Sigmoid colon (tissue), 7 donors: Measurements from ENCODE around the gene DOP1B. TPM values are rescaled to one million over a fixed set of nuclear protein-coding genes. Genes with fewer than 3 reads are reported as not detected.
A peak's percentile ranks its signal among the peaks of the same experiment; 100 is the strongest.

Experiments
- DNase-seq: peaks from one replicate; pipeline ENCODE4 v3.0.0-alpha.2; 2019
- H3K27ac ChIP-seq, 4 donors: fragments of 200-600 bp; sonication (generic); one replicate each; pipeline ENCODE4 v1.5.1; 2016 to 2019; ENCODE audit warnings: mild to moderate bottlenecking in 1 of 4
- H3K27me3 ChIP-seq, 3 donors: fragments of 200-600 bp; sonication (generic); one replicate each; pipeline ENCODE4 v1.5.1; 2019; ENCODE audit warnings: mild to moderate bottlenecking in 1 of 3
- H3K36me3 ChIP-seq, 4 donors: fragments of 200-600 bp; sonication (generic); one replicate each; pipeline ENCODE4 v1.5.1; 2016 to 2019
- H3K4me1 ChIP-seq, 4 donors: fragments of 200-600 bp; sonication (generic); one replicate each; pipeline ENCODE4 v1.5.1; 2017 to 2019
- H3K4me3 ChIP-seq, 4 donors: fragments of 200-600 bp; sonication (generic); one replicate each; pipeline ENCODE4 v1.5.1; 2017 to 2019; ENCODE audit warnings: mild to moderate bottlenecking in 2 of 4, moderate library complexity in 1 of 4
- H3K9me3 ChIP-seq, 4 donors: fragments of 200-600 bp in 3 of 4; sonication (generic) in 3 of 4; one replicate each; pipeline versions ENCODE4 v1.5.1 to v1.6.1; 2013 to 2019
- EP300 ChIP-seq, 4 donors: sonication (generic); formaldehyde crosslinking; IDR thresholded peaks; one replicate each; pipeline ENCODE4 v1.6.1; 2017; ENCODE audit warnings: antibody characterized with exemption in 4 of 4
- POLR2A ChIP-seq, 2 donors: fragments of 450-650 bp; IDR thresholded peaks; one replicate each; pipeline ENCODE4 v1.6.1; 2016; ENCODE audit warnings: antibody characterized with exemption in 2 of 2, mild to moderate bottlenecking in 2 of 2, moderate library complexity in 2 of 2
- POLR2AphosphoS5 ChIP-seq, 4 donors: sonication (generic); formaldehyde crosslinking; IDR thresholded peaks; one replicate each; pipeline ENCODE4 v1.6.1; 2017; ENCODE audit warnings: antibody characterized with exemption in 4 of 4
- WGBS, 2 donors: extraction: QIAGEN DNeasy Blood & Tissue Kit; methylation state at CpG; one replicate each; pipeline ENCODE4 v1.1.7; 2013; 5-methylcytosine and 5-hydroxymethylcytosine counted together
- intact Hi-C: fragments of 100-400 bp; cut with DNase I; formaldehyde crosslinking; loops from one replicate; pipeline ENCODE4 v1.15.1; 2023
- polyA plus RNA-seq, 3 donors: library from polyadenylated mRNA; stranded (reverse); fragments of 200-250 nt; gene quantifications; one replicate each; pipeline ENCODE4 v1.2.3, GENCODE V29; 2013
- total RNA-seq, 4 donors: library from RNA; depleted of rRNA; stranded (reverse); fragments of >200 nt; gene quantifications; one replicate each; pipeline ENCODE4 v1.1.0, GENCODE V29; 2016
- TF ChIP-seq, protein P1 (sequence below), 4 experiments: fragments of 450-650 bp in 3 of 4; fragments of 200-600 bp in 1 of 4; IDR thresholded peaks; one replicate each; pipeline ENCODE4 v1.5.1; 2016 to 2019; ENCODE audit warnings: antibody characterized with exemption in 4 of 4, mild to moderate bottlenecking in 3 of 4, moderate library complexity in 2 of 4
- donor health status: healthy with polysubstance abuse.
- donor health status: Bipolar disorder and iron deficiency.
- donor health status: healthy.

Gene DOP1B
- total and polyA plus RNA-seq, 7 donors, result 7.4 to 20.7 (median 12.5) TPM

DNA sequence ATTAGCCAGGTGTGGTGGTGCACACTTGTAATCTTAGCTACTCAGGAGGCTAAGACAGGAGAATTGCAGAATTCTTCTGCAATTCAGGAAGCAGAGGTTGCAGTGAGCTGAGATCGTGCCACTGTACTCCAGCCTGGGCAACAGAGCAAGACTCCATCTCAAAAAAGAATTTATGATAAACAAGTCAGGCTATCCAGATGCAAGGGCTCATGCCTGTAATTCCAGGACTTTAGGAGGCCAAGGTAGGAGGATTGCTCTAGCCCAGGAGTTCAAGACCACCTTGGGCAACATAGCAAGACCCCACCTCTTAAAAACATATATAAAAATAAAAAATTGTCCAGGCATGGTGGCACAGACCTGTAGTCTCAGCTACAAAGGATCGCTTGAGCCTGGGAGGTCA is 32.2 kb upstream of the DOP1B start:
- no peak for DNase-seq
- Histone ChIP-seq H3K4me3 (no peak overlapping the region), H3K4me1 (peaks cover 0 to 5% (median 2%) of the 10 kb centered on the region in 4 donors), H3K27ac (no peak overlapping the region), H3K27me3 (no peaks in the 10 kb centered on the region), H3K9me3 (no peaks in the 10 kb centered on the region), H3K36me3 (no peaks in the 10 kb centered on the region)
- intact Hi-C loops, result no loop called here
- 92 to 93% methylated on average over 2 of the region's 2 CpGs for WGBS, 2 donors
- TF ChIP-seq POLR2AphosphoS5 (IDR thresholded peaks at IDR 0.05) (no peak), POLR2A (IDR thresholded peaks at IDR 0.05) (no peak), EP300 (IDR thresholded peaks at IDR 0.05) (no peak)
- TF ChIP-seq, protein P1, sequence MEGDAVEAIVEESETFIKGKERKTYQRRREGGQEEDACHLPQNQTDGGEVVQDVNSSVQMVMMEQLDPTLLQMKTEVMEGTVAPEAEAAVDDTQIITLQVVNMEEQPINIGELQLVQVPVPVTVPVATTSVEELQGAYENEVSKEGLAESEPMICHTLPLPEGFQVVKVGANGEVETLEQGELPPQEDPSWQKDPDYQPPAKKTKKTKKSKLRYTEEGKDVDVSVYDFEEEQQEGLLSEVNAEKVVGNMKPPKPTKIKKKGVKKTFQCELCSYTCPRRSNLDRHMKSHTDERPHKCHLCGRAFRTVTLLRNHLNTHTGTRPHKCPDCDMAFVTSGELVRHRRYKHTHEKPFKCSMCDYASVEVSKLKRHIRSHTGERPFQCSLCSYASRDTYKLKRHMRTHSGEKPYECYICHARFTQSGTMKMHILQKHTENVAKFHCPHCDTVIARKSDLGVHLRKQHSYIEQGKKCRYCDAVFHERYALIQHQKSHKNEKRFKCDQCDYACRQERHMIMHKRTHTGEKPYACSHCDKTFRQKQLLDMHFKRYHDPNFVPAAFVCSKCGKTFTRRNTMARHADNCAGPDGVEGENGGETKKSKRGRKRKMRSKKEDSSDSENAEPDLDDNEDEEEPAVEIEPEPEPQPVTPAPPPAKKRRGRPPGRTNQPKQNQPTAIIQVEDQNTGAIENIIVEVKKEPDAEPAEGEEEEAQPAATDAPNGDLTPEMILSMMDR (IDR thresholded peaks at IDR 0.05), result no peak

- H3K9me3 ChIP-seq, result no peaks in the 10 kb centered on the region
- H3K36me3 ChIP-seq, result no peaks in the 10 kb centered on the region
- no peaks in the 10 kb centered on the region for H3K27me3 ChIP-seq
- no peak overlapping the region for H3K4me3 ChIP-seq
- 18 to 36% methylated on average over 9 of the region's 9 CpGs for WGBS, 2 donors
- peaks cover 0 to 7% (median 5%) of the 10 kb centered on the region in 4 donors for H3K4me1 ChIP-seq
- TF ChIP-seq POLR2AphosphoS5 (IDR thresholded peaks at IDR 0.05), result no peak
- TF ChIP-seq, protein P1 (IDR thresholded peaks at IDR 0.05), result peak; percentile 25 to 85 (median 82)
- DNase-seq, result no peak
- intact Hi-C loops, result no loop called here
- H3K27ac ChIP-seq, result peak overlapping the region in 2 of 4 donors; percentile 10 to 14
Measured at GRCh38 chr21:36125512-36126207, 31.0 kb upstream of the DOP1B start.

GRCh38 chr21:36126208-36126565 is 30.4 kb upstream of the DOP1B start:
- Histone ChIP-seq H3K4me3 (no peak overlapping the region), H3K27ac (peak overlapping the region in 2 of 4 donors; percentile 10 to 14), H3K9me3 (no peaks in the 10 kb centered on the region), H3K4me1 (peaks cover 0 to 9% (median 7%) of the 10 kb centered on the region in 4 donors), H3K27me3 (no peaks in the 10 kb centered on the region), H3K36me3 (no peaks in the 10 kb centered on the region)
- DNase-seq, result no peak
- intact Hi-C loops, result no loop called here
- no peak for TF ChIP-seq POLR2AphosphoS5 (IDR thresholded peaks at IDR 0.05)
- no peak for TF ChIP-seq POLR2A (IDR thresholded peaks at IDR 0.05)
- TF ChIP-seq, protein P1 (IDR thresholded peaks at IDR 0.05), result no peak

GRCh38 chr21:36126621-36127110 is 30.0 kb upstream of the DOP1B start:
- no peaks in the 10 kb centered on the region for H3K36me3 ChIP-seq
- WGBS, 2 donors, result 96 to 97% methylated on average over 5 of the region's 5 CpGs
- intact Hi-C loops, result no loop called here
- DNase-seq, result no peak
- H3K4me1 ChIP-seq, result peaks cover 0 to 9% (median 7%) of the 10 kb centered on the region in 4 donors
- no peak overlapping the region for H3K27ac ChIP-seq
- H3K4me3 ChIP-seq, result no peak overlapping the region
- TF ChIP-seq POLR2AphosphoS5 (IDR thresholded peaks at IDR 0.05), result no peak
- no peak for TF ChIP-seq EP300 (IDR thresholded peaks at IDR 0.05)
- TF ChIP-seq POLR2A (IDR thresholded peaks at IDR 0.05), result no peak
- TF ChIP-seq, protein P1 (IDR thresholded peaks at IDR 0.05), result no peak
- H3K9me3 ChIP-seq, result no peaks in the 10 kb centered on the region
- no peaks in the 10 kb centered on the region for H3K27me3 ChIP-seq
